NCI-H187 treated with DMSO at 0.1 percent for 48 hours (cell line): Measurements from ENCODE around the gene TRIM71.
"Not testable (repeated sequence)": the region's sequence is repeated elsewhere in the genome, so short reads cannot be mapped to it uniquely, and the experiment has no call there.

ENCODE experiments used
- DNase-seq: peaks from one replicate; lab custom pipeline; 2025; lab: John Stamatoyannopoulos, UW

TRIM71 gene

GRCh38 chr3:32890420-32891276 lies 72.9 kb downstream of the TRIM71 start:
- DNase-seq, result no peak

GRCh38 chr3:32891365-32891764 lies 73.6 kb downstream of the TRIM71 start:
- no peak for DNase-seq

- DNase-seq, result no peak
Observed at GRCh38 chr3:32892625-32893598, 75.1 kb downstream of the TRIM71 start.

GRCh38 chr3:32894977-32895376 lies 77.2 kb downstream of the TRIM71 start:
- DNase-seq, result no peak

GRCh38 chr3:32895701-32896100 lies 77.9 kb downstream of the TRIM71 start:
- no peak for DNase-seq

- no peak for DNase-seq
Observed at GRCh38 chr3:32896143-32896542, 78.3 kb downstream of the TRIM71 start.

GRCh38 chr3:32897001-32897601 lies 79.3 kb downstream of the TRIM71 start:
- DNase-seq, result no peak

GRCh38 chr3:32897981-32898623 lies 80.3 kb downstream of the TRIM71 start:
- DNase-seq, result no peak

GRCh38 chr3:32899265-32899664 lies 81.5 kb downstream of the TRIM71 start:
- DNase-seq, result no peak

GRCh38 chr3:32901005-32901932 lies 83.5 kb downstream of the TRIM71 start:
- DNase-seq, result no peak

GRCh38 chr3:32902887-32903371 lies 85.1 kb downstream of the TRIM71 start:
- not testable (repeated sequence) for DNase-seq

- DNase-seq, result no peak
Observed at GRCh38 chr3:32903953-32904352, 86.2 kb downstream of the TRIM71 start.

- DNase-seq, result no peak
Observed at GRCh38 chr3:32909999-32910398, 92.2 kb downstream of the TRIM71 start.

- DNase-seq, result no peak
Observed at GRCh38 chr3:32910954-32911353, 93.2 kb downstream of the TRIM71 start.

GRCh38 chr3:32912046-32912445 lies 94.2 kb downstream of the TRIM71 start:
- DNase-seq, result no peak

- no peak for DNase-seq
Observed at GRCh38 chr3:32913790-32914446, 96.1 kb downstream of the TRIM71 start.

GRCh38 chr3:32919920-32920319 lies 102.1 kb downstream of the TRIM71 start:
- DNase-seq, result no peak

- no peak for DNase-seq
Observed at GRCh38 chr3:32922078-32922477, 104.3 kb downstream of the TRIM71 start.

GRCh38 chr3:32930161-32930560 lies 112.4 kb downstream of the TRIM71 start:
- no peak for DNase-seq

- not testable (repeated sequence) for DNase-seq
Observed at GRCh38 chr3:32931273-32931672, 113.5 kb downstream of the TRIM71 start.
